NCI-H1436 treated with DMSO at 0.1 percent for 48 hours (cell line): ENCODE data around the gene FAM83F.
A peak's percentile ranks its signal among the peaks of the same experiment; 100 is the strongest.

Experiments
- DNase-seq: peaks from one replicate; lab custom pipeline; 2025; lab: John Stamatoyannopoulos, UW

FAM83F gene

DNA sequence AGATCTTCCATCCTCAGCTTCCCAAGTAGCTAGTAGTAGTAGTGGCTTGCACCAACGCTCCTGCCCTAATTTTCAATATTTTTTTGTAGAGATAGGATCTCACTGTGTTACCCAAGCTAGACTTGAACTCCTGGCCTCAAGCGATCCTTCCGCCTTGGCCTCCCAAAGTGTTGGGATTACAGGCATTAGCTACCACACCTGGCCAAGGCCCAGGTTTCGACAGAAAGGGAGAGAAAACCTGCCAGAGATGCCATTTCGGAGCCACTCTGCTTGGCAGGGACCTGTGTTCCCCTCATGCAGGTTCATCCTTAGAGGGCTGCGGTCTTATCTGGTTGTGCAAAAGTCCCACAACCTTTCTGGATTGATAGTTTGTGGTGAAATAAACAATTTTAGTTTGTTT lies 41.4 kb downstream of the FAM83F start:
- DNase-seq = no peak

DNA sequence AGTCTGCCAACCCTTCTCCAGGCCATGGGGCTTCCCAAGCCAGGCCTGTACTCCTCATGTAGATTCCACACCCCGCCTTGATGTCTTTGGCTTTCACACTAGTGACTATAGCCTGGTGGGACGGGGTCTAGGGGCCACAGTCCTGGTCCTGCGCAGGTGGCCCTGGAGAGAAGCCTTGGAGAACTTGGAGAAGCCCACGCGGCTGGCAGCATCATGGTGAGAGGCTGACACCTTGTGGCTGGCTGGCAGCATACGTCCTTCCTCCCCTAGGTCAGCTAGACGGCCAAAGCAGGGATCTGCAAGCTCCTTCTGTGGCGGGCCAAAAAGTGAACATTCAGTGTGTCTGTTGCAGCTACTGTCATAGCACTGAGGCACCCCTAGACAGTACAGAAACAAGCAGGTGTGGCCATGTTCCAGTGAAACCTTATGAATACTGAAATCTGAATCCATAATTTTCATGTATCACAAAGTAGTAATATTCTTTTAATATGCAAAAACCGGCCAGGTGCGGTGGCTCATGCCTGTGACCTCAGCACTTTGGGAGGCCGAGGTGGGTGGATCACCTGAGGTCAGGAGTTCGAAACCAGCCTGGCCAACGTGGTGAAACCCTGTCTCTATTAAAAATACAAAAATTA lies 42.0 kb downstream of the FAM83F start:
- DNase-seq = peak; percentile 16

DNA sequence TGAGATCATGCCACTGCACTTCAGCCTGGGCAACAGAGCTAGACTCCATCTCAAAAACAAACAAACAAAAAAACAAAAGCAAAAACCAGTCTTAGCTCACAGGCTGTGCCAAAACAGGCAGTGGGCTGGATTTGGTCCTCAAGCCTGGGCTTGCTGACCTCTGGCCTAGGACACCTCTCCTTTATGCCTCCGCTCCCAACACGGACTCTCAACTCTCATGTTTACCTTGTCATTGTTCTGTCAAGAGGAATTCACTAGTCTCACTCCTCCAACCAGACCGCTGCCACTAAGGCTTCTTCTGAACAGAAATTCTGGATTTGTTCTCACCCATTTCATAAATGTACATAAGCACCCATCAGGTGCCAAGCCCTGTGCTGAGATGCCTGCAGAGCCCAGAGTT lies 42.6 kb downstream of the FAM83F start:
- DNase-seq = no peak

DNA sequence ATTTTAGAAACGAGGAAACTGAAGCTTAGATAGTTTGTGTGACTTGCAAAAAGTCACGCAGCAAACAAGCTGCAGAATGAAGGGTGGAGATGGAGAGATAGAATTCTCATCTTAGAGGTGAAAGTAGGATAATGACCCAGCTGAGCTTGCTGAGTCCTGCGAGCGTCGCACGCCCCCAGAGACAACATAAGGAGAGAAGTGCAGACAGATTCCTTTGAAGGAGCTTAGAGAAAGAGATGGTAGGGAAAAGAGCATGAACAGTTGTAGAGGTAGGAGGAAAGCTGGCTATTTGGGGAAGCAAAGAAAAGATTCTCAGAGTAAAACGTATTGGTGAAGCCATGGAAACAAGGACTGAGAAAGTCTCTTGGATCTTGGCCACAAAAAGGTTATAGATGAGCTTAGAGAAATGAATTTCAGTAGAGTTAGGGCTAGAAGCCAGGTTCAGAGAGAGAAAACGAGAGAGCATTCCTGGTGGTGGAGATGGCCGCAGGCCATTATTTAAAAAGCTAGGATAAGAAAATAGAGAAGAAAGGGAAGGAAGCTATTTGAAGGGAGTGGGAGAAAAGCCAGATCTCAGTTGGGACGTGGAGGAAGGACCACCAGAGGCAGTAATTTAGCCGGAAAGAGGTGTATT lies 44.8 kb downstream of the FAM83F start:
- DNase-seq = no peak

GRCh38 chr22:40040927-40041326 lies 46.2 kb downstream of the FAM83F start:
- no peak for DNase-seq

- no peak for DNase-seq
Measured at GRCh38 chr22:40041366-40042137, 46.8 kb downstream of the FAM83F start.

DNA sequence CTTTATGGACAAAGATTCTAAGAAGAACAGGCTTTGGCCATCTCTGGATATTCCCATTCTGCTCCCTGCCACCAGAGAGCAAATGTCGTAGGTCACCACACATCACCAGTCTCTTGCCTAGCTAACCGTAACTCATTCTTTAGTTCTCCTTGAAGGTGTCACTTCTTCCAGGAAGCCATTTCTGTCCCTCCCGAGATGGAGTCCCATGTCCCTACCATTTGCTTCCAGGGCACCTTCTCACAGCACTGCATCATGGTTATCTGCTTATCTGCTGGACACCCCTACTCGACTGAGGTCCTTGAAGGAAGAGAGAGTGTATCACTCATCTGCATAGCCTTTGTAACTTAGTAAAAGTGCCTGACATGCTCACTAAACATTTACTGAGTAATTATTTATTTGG lies 47.6 kb downstream of the FAM83F start:
- no peak for DNase-seq

DNA sequence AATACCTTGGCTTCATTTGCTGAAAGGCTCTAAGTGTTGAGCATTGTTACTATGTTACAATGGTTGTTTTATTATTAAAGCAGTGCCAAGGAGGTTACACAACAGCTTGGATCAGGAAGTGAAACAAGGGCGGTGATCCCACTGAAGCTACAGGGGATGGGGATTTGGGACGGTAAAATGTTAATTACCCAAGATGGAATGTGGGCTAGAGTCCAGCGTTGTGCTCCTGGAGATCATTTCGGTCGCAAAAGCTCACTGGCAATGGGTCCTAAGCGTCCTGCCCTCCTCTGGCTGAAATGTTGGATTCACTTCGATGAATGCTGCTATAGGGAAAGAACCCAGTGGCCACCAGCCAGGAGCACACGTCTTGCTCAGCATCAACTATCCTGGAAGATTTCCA lies 48.3 kb downstream of the FAM83F start:
- no peak for DNase-seq

DNA sequence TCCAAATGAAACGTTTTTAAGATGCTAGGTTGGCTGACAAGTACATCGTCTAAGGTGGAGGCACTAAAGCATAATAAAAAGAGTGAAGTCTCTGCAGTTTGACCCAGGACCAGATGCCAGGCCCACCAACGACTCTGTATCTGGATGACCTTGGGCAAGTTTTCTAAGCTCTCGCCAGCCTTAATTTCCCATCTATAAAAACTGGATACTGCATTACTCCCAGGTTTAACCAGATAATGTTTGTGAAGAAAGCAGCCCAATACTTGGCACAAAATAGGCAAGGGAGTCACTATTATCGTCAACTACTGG lies 49.0 kb downstream of the FAM83F start:
- no peak for DNase-seq

DNA sequence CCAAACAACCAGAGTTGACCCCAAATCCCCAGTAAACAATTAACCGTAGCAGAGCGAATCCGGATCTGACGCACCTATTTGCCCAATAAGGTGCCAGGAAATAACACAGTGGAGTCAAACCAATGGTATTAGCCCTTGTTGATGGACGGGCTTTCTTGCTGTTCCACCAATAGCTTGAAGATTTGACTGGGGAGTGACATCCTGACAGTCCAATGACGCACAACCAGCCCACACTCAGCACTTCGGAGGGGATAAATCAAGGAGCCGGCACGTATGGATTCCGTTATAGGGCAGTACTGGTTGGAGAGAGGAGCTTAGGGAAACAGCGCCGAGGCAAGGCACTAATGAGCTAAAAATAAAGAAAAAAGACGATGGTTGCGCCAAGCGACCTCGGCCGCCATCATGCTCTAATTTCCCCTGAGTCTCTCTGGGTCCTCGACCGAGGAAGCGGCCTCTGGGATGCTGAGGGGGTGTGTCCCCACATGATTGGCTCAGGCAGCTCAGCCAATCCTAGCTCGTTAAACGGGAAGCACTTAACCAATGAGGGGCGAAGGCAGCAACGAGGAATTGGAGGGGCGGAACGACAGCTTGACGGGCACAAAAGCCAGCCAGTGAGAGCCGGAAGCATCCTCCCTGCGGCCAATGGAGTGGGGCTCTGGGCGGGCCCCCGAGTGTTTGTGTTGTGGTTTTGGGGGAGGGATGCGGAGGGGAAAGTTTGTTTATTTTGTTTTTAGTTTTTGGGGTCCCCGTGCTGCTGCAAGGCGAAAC lies 49.5 kb downstream of the FAM83F start:
- DNase-seq = peak; percentile 94

DNA sequence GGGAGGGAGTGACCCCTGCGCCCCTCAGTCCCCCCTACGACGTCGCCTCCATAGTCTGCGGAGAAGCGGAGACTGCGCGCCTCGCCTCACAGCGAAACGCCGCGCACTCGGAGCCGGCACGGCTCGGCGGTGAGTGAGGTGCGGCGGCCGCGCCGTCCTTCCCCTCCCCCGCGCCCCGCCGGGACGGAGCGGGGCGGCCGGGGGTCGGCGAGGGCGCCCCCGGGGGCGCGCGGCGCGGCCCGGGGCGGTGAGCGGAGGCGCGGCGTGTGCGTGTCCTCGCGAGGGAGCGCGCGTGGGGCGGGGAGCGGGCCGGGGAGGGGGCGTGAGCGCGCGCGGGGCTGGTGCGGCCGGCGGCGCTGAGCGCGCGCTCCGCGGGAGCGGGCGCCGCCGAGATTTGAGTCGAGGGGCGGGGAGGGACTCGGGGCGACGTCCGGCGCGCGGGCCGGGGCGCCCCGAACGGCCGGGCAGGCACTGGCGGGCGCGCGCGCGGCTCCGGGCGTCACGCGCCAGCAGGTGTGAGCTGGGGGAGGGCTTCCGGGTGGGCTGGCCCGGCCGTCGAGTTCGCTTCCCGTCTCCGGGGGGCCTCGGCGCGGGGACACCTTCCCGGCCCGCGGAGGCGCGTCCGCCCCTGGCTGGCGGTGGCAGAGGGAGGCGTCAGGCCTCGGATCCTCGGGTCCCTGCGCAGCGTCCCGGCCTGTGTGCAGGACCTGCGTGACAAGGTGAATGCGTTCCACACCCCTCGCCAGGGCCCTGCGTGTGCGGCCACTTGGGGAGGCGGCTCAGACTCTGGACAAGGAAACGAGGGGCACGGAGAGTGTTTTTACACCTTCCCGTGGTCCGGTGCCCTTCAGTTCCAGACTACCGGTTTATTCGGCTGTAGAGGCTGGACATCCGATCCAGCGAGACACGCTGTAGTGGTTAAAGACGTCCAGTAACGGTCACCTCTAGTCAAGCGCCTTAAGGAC lies 50.4 kb downstream of the FAM83F start:
- no peak for DNase-seq

DNA sequence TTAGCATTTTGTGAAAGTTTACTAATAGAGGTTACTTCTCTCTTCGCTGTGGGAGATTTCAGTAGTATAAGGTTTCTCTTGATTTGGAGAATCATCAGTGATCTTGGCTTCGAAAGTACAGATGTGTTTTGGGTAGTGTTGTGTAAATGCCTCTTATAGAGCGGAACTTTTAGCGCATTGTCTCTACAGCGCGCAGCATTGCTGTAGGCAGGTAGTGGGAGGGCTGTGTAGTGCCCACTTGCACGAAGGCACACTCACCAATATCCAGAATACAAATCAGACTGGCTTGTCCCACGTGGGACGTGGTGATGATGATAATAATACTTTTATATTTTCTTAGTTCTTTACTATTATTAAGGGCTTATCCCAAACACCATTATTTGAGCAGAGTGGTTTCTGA lies 51.4 kb downstream of the FAM83F start:
- no peak for DNase-seq

DNA sequence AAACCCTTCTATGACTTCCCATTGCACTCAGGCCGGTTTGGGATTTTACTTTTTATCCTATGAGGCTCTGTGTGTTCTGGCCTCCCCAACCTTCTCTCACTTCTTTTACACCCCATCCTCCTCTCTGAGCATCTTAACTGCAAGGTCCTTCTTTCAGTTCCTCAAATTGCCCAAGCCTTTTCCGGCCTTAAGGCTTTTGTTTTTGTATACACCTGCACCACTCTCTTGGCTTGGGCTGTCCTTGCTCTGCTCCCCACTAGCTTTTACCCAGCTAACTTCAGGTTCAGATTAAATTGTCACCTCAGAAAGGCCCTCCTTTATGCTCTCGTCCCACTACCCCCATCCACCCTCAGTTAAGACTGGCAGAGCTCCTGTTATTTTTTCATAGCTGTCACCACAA lies 55.5 kb downstream of the FAM83F start:
- DNase-seq = no peak

- DNase-seq = no peak
Measured at GRCh38 chr22:40051322-40051721, 56.6 kb downstream of the FAM83F start.

- DNase-seq = no peak
Measured at GRCh38 chr22:40053460-40053859, 58.7 kb downstream of the FAM83F start.

- no peak for DNase-seq
Measured at GRCh38 chr22:40054486-40054885, 59.7 kb downstream of the FAM83F start.

DNA sequence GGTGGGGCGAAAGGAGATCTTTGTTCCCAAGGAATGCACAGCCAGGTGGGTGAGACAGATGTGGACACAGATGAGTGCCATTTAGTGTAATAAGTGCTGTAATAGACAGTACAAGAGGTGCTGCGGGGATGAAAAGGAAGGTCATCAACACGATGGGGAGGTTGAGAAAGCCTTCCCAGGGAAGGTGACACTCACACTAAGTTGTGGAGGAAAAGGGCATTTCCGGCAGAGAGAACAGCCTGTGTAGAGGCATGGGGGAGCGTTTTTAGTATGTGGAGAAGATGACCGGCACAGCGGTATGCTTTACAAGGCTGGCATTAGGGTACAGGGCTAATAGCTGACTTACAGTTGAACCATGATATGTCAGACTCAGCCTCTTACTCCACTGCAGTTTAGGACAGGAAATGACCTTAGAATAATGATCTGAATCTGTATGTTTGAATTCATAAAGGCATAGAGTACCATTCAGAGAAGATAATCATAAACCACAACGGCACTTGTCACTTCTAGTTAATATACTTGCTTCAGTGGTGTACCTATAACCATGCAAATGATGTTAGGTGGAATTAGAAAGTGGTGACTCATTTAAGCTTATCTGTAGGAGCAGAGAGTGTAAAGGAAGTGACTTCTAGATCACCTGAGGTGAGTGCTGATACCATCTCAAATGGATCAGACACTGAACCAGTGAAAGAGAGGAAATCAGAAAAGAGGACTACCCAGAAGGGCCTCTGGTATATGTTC lies 60.6 kb downstream of the FAM83F start:
- no peak for DNase-seq

DNA sequence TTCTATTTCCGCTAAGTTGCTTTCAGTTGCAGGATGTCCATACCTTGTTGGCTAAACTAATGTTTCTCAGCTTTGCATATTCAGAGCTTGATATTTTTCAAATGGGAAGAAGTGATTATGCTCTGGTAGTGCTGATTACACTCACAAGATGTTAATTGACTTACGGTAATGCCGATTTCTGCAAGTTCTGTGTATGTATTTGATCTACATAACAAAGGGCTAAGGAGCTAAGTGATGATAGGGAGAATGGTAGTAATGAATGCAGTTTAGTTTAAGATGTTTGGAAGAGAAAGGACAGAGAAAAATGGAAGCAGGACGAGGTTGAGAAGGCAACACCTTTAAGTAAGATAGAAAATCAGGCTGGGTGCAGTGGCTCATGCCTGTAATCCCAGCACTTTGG lies 61.4 kb downstream of the FAM83F start:
- DNase-seq = no peak

GRCh38 chr22:40056559-40056958 lies 61.8 kb downstream of the FAM83F start:
- no peak for DNase-seq

DNA sequence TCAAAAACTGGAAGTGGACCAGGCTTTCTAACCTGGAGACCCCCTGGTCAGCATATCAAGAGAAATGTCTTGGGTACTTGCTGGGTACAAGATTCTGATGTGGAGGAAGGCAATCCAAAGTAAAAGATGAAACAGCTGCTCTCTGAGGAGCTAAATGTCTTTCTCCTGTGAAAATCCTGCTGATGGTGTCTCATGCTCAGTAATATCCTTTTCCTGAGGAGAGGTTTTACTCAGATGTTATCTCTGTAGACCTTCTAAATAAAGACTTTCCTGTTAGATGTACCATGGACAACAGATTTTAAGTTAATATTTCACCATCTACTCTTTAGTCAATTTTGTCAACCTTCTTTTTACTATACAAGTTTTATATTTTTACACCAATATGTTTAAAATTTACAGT lies 62.9 kb downstream of the FAM83F start:
- no peak for DNase-seq

DNA sequence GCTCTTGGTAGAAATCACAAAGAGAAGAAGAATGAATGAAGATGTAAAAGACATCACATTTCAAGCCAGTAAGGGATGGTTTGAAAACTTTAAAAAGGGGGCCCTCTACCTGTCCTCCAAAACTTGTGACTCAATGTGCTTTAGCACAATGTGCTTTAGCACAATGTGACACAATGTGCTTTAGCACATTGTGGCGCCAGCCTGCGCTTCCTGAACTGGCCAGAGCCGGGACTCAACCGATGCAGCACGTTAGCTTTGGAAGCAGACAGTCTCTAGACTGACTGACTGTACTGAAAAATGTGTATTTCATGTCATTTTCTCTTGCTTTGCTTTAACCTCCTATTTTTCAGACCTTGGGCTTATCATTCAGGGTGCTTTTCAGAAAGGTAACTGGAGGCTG lies 63.5 kb downstream of the FAM83F start:
- DNase-seq = no peak
